Brain pericyte (primary cell): ENCODE measurements around the gene UQCC2.

ENCODE experiments used
- DNase-seq: peaks from one replicate; pipeline ENCODE4 v3.0.0-alpha.2; 2012; ENCODE audit warnings: low read depth, low spot score

The UQCC2 gene

DNA sequence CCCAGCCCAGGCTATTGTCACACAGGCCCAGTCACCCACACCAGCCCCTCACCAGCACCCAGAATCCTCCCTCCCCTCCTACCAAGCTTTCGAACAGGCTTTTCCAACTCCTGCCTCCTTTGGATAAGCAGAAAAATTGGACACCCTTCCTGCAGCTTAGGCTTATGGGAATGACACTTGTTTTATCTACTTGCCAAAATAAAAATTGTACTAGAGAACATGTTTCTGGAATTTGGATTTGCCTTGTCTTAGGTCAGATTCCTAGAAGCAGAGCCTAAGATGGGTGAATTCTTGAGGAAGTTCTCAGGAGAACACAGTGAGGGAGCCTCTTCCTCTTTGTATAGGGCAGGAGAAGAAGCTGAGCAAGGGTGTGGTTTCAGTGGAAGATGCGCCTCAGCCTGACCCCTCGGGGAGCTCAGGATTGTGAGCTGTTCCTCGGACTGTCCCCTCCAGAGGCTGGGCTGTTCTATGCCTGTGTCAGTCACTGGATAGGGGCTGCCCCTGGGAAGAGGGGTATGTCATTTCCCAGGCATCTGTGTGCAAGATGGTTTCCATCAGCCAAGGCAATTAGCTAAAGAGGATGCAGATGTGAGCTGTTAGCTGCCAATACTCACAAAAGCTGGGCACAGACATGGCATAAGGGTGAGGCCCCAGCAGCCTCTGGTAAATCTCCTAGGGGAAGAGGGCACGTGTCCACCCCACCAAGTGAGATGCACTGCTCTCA, 56.5 kb downstream of the UQCC2 start:
- DNase-seq, result no peak

DNA sequence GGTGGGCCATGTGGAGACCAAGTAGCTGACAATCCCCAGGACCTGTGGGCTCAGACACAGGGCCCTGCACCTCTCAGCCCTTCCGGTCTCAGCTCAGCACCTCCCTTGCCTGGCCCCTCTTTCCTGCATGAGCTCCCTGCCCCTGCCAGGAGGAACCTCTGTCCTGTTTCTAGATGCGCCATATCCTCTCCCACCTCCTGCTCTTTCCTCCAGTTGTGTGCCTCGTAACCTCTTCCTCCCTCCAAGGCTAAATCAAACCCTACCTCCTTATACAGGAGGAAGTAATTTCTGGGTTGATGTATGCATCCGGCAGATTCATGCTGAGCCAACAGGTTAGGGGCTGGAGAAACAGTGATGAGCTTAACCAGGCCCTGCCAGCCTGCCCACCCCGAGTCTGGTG, 59.5 kb downstream of the UQCC2 start:
- DNase-seq, result no peak

DNA sequence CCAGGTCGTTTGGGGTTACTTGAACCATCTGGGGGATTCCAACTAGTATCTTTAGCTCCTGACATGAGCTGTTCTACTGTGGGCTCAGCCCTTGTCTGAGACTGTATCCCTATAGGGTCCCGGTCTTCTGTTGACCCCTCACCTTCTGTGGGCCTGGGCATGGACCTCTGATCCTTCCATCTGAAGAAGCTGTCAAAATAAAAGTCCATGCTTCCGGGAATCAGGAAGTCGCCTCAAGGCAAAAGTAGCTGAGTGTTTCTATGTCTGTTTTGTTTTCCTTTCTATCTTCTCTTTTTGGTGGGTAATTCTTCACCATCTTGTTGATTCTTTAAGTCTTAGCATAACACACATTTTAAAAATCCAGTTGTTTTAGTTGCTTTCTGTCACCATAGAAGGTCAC, 60.1 kb downstream of the UQCC2 start:
- no peak for DNase-seq
